ENCODE data around the gene FOXP1. TPM values are rescaled to one million over a fixed set of nuclear protein-coding genes. Genes with fewer than 3 reads are reported as not detected.

FOXP1 gene
- total RNA-seq, 1 experiment from 2014 or later: 334 TPM

GRCh38 chr3:71495708-71496472 lies 87.6 kb downstream of the FOXP1 start:
- peaks cover 64% of the 10 kb centered on the region for H3K4me1 ChIP-seq (ENCODE audit: low read length)
- no peak overlapping the region for H3K4me2 ChIP-seq (ENCODE audit: low read depth, low read length, poor library complexity, severe bottlenecking)
- no peak overlapping the region for H3K9ac ChIP-seq (ENCODE audit: low read length)
- H3K9me3 ChIP-seq (ENCODE audit: low read length): no peaks in the 10 kb centered on the region
- H3K9me2 ChIP-seq (replicated peaks; ENCODE audit: insufficient read depth, low read length): no peaks in the 10 kb centered on the region
- DNase-seq: no peak
- H2AFZ ChIP-seq (ENCODE audit: low read length): no peak overlapping the region
- peaks cover 98% of the 10 kb centered on the region for H3K79me2 ChIP-seq (ENCODE audit: low read length)
- H3K4me3 ChIP-seq (ENCODE audit: low read length): no peak overlapping the region
- H3K27me3 ChIP-seq (ENCODE audit: low read length): no peaks in the 10 kb centered on the region
- no peaks in the 10 kb centered on the region for H4K20me1 ChIP-seq (ENCODE audit: insufficient read depth, low read depth, low read length)
- H3K36me3 ChIP-seq (ENCODE audit: insufficient read depth, low read length): peaks cover 52% of the 10 kb centered on the region
- H3K27ac ChIP-seq (ENCODE audit: low read length): peak overlapping the region; percentile 34; the same call in 1 of the 2 replicates

DNA sequence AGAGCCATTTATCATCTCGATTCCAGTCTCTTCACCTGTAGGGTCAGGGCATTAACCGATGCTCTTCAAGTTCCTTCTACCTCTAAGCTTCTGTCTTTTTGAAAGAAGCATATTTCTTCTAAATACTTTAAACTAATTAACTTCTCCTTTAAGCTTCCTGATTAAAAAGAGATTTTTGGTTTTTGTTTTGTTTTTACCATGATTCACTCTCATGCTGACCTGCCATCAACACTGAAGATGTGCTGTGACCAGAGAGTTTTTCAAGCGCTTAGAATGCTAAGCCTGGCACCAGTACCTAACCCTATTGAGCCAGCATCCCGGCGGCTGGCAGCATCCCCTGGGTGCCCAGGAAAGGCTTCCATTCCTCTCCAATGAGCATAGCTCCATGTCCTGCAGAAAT lies 89.3 kb downstream of the FOXP1 start:
- Histone ChIP-seq H3K27ac (ENCODE audit: low read length) (0 out of 2 replicates have a peak overlapping the region, but pooled peaks have one; percentile 40), H3K9me3 (ENCODE audit: low read length) (no peaks in the 10 kb centered on the region), H3K9ac (ENCODE audit: low read length) (no peak overlapping the region), H3K79me2 (ENCODE audit: low read length) (peaks cover 98% of the 10 kb centered on the region), H3K36me3 (ENCODE audit: insufficient read depth, low read length) (peaks cover 60% of the 10 kb centered on the region), H3K27me3 (ENCODE audit: low read length) (no peaks in the 10 kb centered on the region), H3K4me1 (ENCODE audit: low read length) (peaks cover 56% of the 10 kb centered on the region), H2AFZ (ENCODE audit: low read length) (no peak overlapping the region), H3K9me2 (replicated peaks; ENCODE audit: insufficient read depth, low read length) (no peaks in the 10 kb centered on the region), H3K4me2 (ENCODE audit: low read depth, low read length, poor library complexity, severe bottlenecking) (no peak overlapping the region), H3K4me3 (ENCODE audit: low read length) (no peak overlapping the region), H4K20me1 (ENCODE audit: insufficient read depth, low read depth, low read length) (no peaks in the 10 kb centered on the region)
- no peak for DNase-seq

DNA sequence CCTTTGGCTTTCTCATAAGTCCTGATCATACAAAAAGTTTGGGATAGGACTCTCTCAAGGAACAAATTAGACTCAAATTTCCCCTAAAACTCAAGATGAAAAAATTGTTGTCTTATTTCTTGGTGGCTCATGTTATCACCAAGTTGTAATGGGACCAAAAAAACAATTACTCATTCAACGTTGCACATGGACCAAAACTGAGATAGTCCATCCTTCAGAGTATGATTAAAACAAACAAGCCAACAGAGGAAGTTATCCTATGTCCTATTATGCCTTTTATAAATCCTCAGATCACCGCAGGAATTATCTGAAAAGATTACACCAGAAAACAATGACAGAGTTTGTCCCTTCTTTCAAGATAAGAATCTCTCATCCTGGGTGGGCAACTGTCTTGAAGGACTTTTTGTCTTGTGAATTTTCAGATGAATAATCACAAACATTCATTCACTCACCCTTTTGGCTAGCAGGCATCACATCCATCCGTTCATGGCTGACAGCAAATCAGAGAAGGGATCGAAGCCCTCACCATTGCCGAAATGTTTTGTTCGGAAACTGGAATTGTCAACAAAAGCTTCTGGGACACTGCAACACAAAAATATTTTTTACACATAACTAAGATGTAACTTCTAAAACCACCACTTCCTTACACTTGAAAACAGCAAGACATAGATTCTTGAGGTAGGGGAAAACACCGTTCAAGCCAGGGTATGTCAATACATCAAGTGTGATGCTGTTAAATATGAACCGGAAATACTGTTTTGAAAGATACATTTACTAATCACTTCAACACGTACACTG lies 90.4 kb downstream of the FOXP1 start:
- Histone ChIP-seq H4K20me1 (ENCODE audit: insufficient read depth, low read depth, low read length) (no peaks in the 10 kb centered on the region), H3K9ac (ENCODE audit: low read length) (no peak overlapping the region), H2AFZ (ENCODE audit: low read length) (no peak overlapping the region), H3K4me3 (ENCODE audit: low read length) (no peak overlapping the region), H3K4me1 (ENCODE audit: low read length) (peaks cover 56% of the 10 kb centered on the region), H3K36me3 (ENCODE audit: insufficient read depth, low read length) (peaks cover 60% of the 10 kb centered on the region), H3K9me2 (replicated peaks; ENCODE audit: insufficient read depth, low read length) (no peaks in the 10 kb centered on the region), H3K4me2 (ENCODE audit: low read depth, low read length, poor library complexity, severe bottlenecking) (no peak overlapping the region), H3K9me3 (ENCODE audit: low read length) (no peaks in the 10 kb centered on the region), H3K79me2 (ENCODE audit: low read length) (peaks cover 98% of the 10 kb centered on the region), H3K27ac (ENCODE audit: low read length) (no peak overlapping the region), H3K27me3 (ENCODE audit: low read length) (no peaks in the 10 kb centered on the region)
- DNase-seq: no peak

DNA sequence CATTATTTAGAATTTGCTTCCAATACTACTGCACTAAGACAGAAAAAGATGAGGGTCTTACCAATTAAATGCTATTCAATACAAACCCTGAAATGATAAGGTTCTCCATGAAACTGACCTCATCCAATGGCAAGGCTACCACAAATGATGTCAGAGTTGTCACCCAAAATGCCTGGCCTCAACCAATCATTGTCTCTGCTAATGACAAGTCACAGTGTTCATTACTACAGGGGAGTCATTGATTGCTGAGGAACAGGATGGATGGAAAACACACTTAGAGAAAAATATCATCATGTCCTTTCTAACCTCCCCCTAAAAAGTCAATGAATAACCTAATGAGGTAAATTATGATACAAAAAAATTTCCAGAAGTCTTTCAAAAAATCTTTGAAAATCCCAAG lies 91.0 kb downstream of the FOXP1 start:
- Histone ChIP-seq H3K27ac (ENCODE audit: low read length) (no peak overlapping the region), H4K20me1 (ENCODE audit: insufficient read depth, low read depth, low read length) (no peaks in the 10 kb centered on the region), H3K9me3 (ENCODE audit: low read length) (no peaks in the 10 kb centered on the region), H3K9ac (ENCODE audit: low read length) (no peak overlapping the region), H3K79me2 (ENCODE audit: low read length) (peaks cover 98% of the 10 kb centered on the region), H3K4me3 (ENCODE audit: low read length) (no peak overlapping the region), H3K36me3 (ENCODE audit: insufficient read depth, low read length) (peaks cover 60% of the 10 kb centered on the region), H2AFZ (ENCODE audit: low read length) (no peak overlapping the region), H3K27me3 (ENCODE audit: low read length) (no peaks in the 10 kb centered on the region), H3K4me2 (ENCODE audit: low read depth, low read length, poor library complexity, severe bottlenecking) (no peak overlapping the region), H3K9me2 (replicated peaks; ENCODE audit: insufficient read depth, low read length) (no peaks in the 10 kb centered on the region), H3K4me1 (ENCODE audit: low read length) (peaks cover 56% of the 10 kb centered on the region)
- DNase-seq: peak; percentile 65

DNA sequence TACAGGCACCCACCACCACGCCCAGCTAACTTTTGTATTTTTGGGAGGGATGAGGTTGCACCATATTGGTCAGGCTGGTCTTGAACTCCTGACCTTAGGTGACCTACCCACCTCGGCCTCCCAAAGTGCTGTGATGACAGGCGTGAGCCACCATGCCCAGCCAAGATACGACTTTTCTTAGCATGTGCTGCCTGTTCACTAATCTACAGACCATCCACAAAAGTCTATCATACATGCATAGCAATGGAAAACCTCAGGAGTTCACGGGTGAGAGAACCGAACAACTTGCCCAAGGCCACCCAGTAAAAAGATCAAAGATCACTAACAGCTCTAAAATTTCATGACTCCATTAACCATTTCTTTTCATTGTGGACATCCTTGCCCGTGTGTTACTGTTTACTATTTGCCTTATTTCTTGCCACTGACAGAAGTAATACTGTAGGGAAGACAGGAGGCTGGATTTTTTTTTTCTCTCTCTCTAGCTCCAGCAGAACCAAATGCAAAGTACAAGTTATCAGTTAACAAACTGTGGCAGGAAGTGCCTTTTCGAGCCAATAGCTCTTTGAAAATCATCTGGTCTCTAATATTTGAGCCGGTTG lies 92.3 kb downstream of the FOXP1 start:
- H2AFZ ChIP-seq (ENCODE audit: low read length): no peak overlapping the region
- no peak overlapping the region for H3K27ac ChIP-seq (ENCODE audit: low read length)
- no peak overlapping the region for H3K9ac ChIP-seq (ENCODE audit: low read length)
- no peaks in the 10 kb centered on the region for H3K9me2 ChIP-seq (replicated peaks; ENCODE audit: insufficient read depth, low read length)
- H3K9me3 ChIP-seq (ENCODE audit: low read length): no peaks in the 10 kb centered on the region
- H3K4me1 ChIP-seq (ENCODE audit: low read length): peaks cover 51% of the 10 kb centered on the region
- no peak overlapping the region for H3K4me2 ChIP-seq (ENCODE audit: low read depth, low read length, poor library complexity, severe bottlenecking)
- H3K79me2 ChIP-seq (ENCODE audit: low read length): peaks cover 98% of the 10 kb centered on the region
- peaks cover 55% of the 10 kb centered on the region for H3K36me3 ChIP-seq (ENCODE audit: insufficient read depth, low read length)
- DNase-seq: no peak
- no peaks in the 10 kb centered on the region for H4K20me1 ChIP-seq (ENCODE audit: insufficient read depth, low read depth, low read length)
- H3K27me3 ChIP-seq (ENCODE audit: low read length): no peaks in the 10 kb centered on the region
- no peak overlapping the region for H3K4me3 ChIP-seq (ENCODE audit: low read length)

DNA sequence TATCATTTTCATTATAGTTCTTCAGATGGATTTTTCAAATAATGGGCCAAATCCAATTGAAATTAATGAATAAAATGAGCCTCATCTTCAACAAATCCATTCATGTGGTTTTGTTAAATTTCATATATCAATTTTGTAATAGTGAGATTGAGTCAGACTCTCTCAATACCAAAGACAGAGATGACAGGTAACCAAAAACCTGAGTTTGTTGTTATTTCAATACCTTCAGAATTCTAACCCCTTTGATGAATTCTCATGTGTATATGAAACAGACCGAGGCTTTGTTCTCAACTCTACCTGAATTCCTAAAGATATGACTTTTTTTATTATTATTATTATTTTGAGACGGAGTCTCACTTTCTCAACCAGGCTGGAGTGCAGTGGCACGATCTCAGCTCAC lies 92.8 kb downstream of the FOXP1 start:
- no peak overlapping the region for H3K4me2 ChIP-seq (ENCODE audit: low read depth, low read length, poor library complexity, severe bottlenecking)
- H3K27me3 ChIP-seq (ENCODE audit: low read length): no peaks in the 10 kb centered on the region
- H3K4me3 ChIP-seq (ENCODE audit: low read length): no peak overlapping the region
- peaks cover 45% of the 10 kb centered on the region for H3K4me1 ChIP-seq (ENCODE audit: low read length)
- no peaks in the 10 kb centered on the region for H3K9me2 ChIP-seq (replicated peaks; ENCODE audit: insufficient read depth, low read length)
- H3K27ac ChIP-seq (ENCODE audit: low read length): no peak overlapping the region
- peaks cover 98% of the 10 kb centered on the region for H3K79me2 ChIP-seq (ENCODE audit: low read length)
- DNase-seq: no peak
- H3K9ac ChIP-seq (ENCODE audit: low read length): no peak overlapping the region
- no peaks in the 10 kb centered on the region for H3K9me3 ChIP-seq (ENCODE audit: low read length)
- no peak overlapping the region for H2AFZ ChIP-seq (ENCODE audit: low read length)
- no peaks in the 10 kb centered on the region for H4K20me1 ChIP-seq (ENCODE audit: insufficient read depth, low read depth, low read length)
- peaks cover 50% of the 10 kb centered on the region for H3K36me3 ChIP-seq (ENCODE audit: insufficient read depth, low read length)

GRCh38 chr3:71489315-71489761 lies 94.2 kb downstream of the FOXP1 start:
- Histone ChIP-seq H3K4me3 (ENCODE audit: low read length) (no peak overlapping the region), H3K4me1 (ENCODE audit: low read length) (peaks cover 39% of the 10 kb centered on the region), H2AFZ (ENCODE audit: low read length) (no peak overlapping the region), H3K9me3 (ENCODE audit: low read length) (no peaks in the 10 kb centered on the region), H3K27me3 (ENCODE audit: low read length) (no peaks in the 10 kb centered on the region), H3K79me2 (ENCODE audit: low read length) (peaks cover 98% of the 10 kb centered on the region), H3K4me2 (ENCODE audit: low read depth, low read length, poor library complexity, severe bottlenecking) (no peak overlapping the region), H3K36me3 (ENCODE audit: insufficient read depth, low read length) (peaks cover 36% of the 10 kb centered on the region), H3K9me2 (replicated peaks; ENCODE audit: insufficient read depth, low read length) (no peaks in the 10 kb centered on the region), H3K27ac (ENCODE audit: low read length) (no peak overlapping the region), H3K9ac (ENCODE audit: low read length) (no peak overlapping the region), H4K20me1 (ENCODE audit: insufficient read depth, low read depth, low read length) (no peaks in the 10 kb centered on the region)
- no peak for DNase-seq

GRCh38 chr3:71488882-71489281 lies 94.6 kb downstream of the FOXP1 start:
- no peak for DNase-seq
- H3K4me1 ChIP-seq (ENCODE audit: low read length): peaks cover 37% of the 10 kb centered on the region
- peaks cover 98% of the 10 kb centered on the region for H3K79me2 ChIP-seq (ENCODE audit: low read length)
- H3K27ac ChIP-seq (ENCODE audit: low read length): peak overlapping the region; percentile 53; the same call in 1 of the 2 replicates
- no peaks in the 10 kb centered on the region for H3K9me2 ChIP-seq (replicated peaks; ENCODE audit: insufficient read depth, low read length)
- no peak overlapping the region for H3K4me3 ChIP-seq (ENCODE audit: low read length)
- H3K9ac ChIP-seq (ENCODE audit: low read length): no peak overlapping the region
- peaks cover 35% of the 10 kb centered on the region for H3K36me3 ChIP-seq (ENCODE audit: insufficient read depth, low read length)
- H3K4me2 ChIP-seq (ENCODE audit: low read depth, low read length, poor library complexity, severe bottlenecking): no peak overlapping the region
- H2AFZ ChIP-seq (ENCODE audit: low read length): no peak overlapping the region
- H3K27me3 ChIP-seq (ENCODE audit: low read length): no peaks in the 10 kb centered on the region
- no peaks in the 10 kb centered on the region for H4K20me1 ChIP-seq (ENCODE audit: insufficient read depth, low read depth, low read length)
- H3K9me3 ChIP-seq (ENCODE audit: low read length): no peaks in the 10 kb centered on the region
